HEK293 (cell line): Measurements from ENCODE around the gene TAF11L2.
"Not testable (repeated sequence)": the region's sequence is repeated elsewhere in the genome, so short reads cannot be mapped to it uniquely, and the experiment has no call there.

Experiments used
- CTCF ChIP-seq: fragments of 450-650 bp; formaldehyde crosslinking; IDR thresholded peaks from 2 replicates; pipeline ENCODE4 v1.5.1; 2016; ENCODE audit warnings: missing biosample characterization, missing genetic modification characterization
- TSHZ1 ChIP-seq: fragments of 450-650 bp; formaldehyde crosslinking; IDR thresholded peaks from 2 replicates; pipeline ENCODE4 v1.5.1; 2016; ENCODE audit warnings: missing biosample characterization, missing genetic modification characterization, borderline replicate concordance
- ZBTB7A ChIP-seq: fragments of 450-650 bp; formaldehyde crosslinking; IDR thresholded peaks from 2 replicates; pipeline ENCODE4 v1.5.1; 2016; ENCODE audit warnings: low read depth, missing biosample characterization, missing genetic modification characterization
- ZEB2 ChIP-seq: fragments of 450-650 bp; formaldehyde crosslinking; IDR thresholded peaks from 2 replicates; pipeline ENCODE4 v1.5.1; 2016; ENCODE audit warnings: missing biosample characterization, missing genetic modification characterization
- ZNF138 ChIP-seq: fragments of 450-650 bp; formaldehyde crosslinking; IDR thresholded peaks from 2 replicates; pipeline ENCODE4 v1.5.1; 2016; ENCODE audit warnings: missing biosample characterization, missing genetic modification characterization, borderline replicate concordance
- ZNF23 ChIP-seq: fragments of 450-650 bp; formaldehyde crosslinking; IDR thresholded peaks from 2 replicates; pipeline ENCODE4 v1.5.1; 2016; ENCODE audit warnings: missing biosample characterization, missing genetic modification characterization, borderline replicate concordance
- ZNF24 ChIP-seq: fragments of 450-650 bp; formaldehyde crosslinking; IDR thresholded peaks from 2 replicates; pipeline ENCODE4 v1.5.1; 2016; ENCODE audit warnings: missing biosample characterization, missing genetic modification characterization
- ZNF274 ChIP-seq, 2 experiments: fragments of 200-500 bp in 1 of 2; fragments of 450-650 bp in 1 of 2; sonication (Bioruptor generic) in 1 of 2; formaldehyde crosslinking in 1 of 2; IDR thresholded peaks; 2 replicates each; pipeline versions ENCODE4 v1.5.1 to v1.6.1; 2014 to 2016; ENCODE audit warnings: borderline replicate concordance in 1 of 2, inconsistent platforms in 1 of 2, low read length in 1 of 2, missing biosample characterization in 1 of 2, missing genetic modification characterization in 1 of 2
- ZNF580 ChIP-seq: fragments of 450-650 bp; formaldehyde crosslinking; IDR thresholded peaks from 2 replicates; pipeline ENCODE4 v1.5.1; 2016; ENCODE audit warnings: missing biosample characterization, missing genetic modification characterization
- ZNF704 ChIP-seq: fragments of 450-650 bp; formaldehyde crosslinking; IDR thresholded peaks from 2 replicates; pipeline ENCODE4 v1.5.1; 2016; ENCODE audit warnings: missing biosample characterization, missing genetic modification characterization

- not testable (repeated sequence) for TF ChIP-seq CTCF; ZNF138 (tag by site-specific recombination); ZNF580; ZBTB7A; ZEB2 (tag by site-specific recombination); ZNF24 (tag by site-specific recombination); ZNF704 (tag by site-specific recombination); ZNF23 (tag by site-specific recombination); ZNF274 (IDR thresholded peaks at IDR 0.05; ENCODE audit: low read length); ZNF274 (tag by site-specific recombination; IDR thresholded peaks at IDR 0.05; ENCODE audit: borderline replicate concordance); TSHZ1 (tag by site-specific recombination)
Observed at GRCh38 chr5:17518067-17518466, 20.0 kb downstream of the TAF11L2 start, which contains the start of gene TAF11L3.
